ENCODE measurements around the gene ING1.
"Not testable (repeated sequence)": the region's sequence is repeated elsewhere in the genome, so short reads cannot be mapped to it uniquely, and the experiment has no call there.

The ING1 gene, protein sequence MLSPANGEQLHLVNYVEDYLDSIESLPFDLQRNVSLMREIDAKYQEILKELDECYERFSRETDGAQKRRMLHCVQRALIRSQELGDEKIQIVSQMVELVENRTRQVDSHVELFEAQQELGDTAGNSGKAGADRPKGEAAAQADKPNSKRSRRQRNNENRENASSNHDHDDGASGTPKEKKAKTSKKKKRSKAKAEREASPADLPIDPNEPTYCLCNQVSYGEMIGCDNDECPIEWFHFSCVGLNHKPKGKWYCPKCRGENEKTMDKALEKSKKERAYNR

GRCh38 chr13:110713642-110713952 lies at the start of gene ING1:
ING1 (plus strand) TSS chr13:110713700; CDS start chr13:110714150, 450 bp downstream.
- DNase-seq (ENCODE audit: low read depth in 2 of 2) = no peak

- DNase-seq (ENCODE audit: low read depth in 2 of 2) = no peak
Measured at GRCh38 chr13:110664041-110664440, 49.5 kb upstream of the ING1 start.

- DNase-seq (ENCODE audit: low read depth in 2 of 2) = no peak
Measured at GRCh38 chr13:110664673-110665072, 48.8 kb upstream of the ING1 start.

GRCh38 chr13:110665491-110666254 lies 47.8 kb upstream of the ING1 start:
- no peak for DNase-seq (ENCODE audit: low read depth in 2 of 2)

DNA sequence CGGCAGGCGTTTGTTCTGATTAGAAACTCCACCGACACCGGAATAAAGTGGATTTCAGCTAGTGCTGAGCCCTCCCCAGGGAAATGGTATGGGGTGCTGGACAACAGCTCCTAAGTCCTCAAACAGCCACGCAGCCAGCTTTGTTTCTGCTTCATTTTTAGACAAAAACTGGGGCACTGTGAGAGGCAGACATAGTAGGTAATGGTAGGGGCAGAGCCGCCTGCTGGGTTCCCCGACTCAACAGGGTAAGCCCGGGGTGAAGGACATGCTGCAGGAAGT lies 47.3 kb upstream of the ING1 start:
- no peak for DNase-seq (ENCODE audit: low read depth in 2 of 2)

DNA sequence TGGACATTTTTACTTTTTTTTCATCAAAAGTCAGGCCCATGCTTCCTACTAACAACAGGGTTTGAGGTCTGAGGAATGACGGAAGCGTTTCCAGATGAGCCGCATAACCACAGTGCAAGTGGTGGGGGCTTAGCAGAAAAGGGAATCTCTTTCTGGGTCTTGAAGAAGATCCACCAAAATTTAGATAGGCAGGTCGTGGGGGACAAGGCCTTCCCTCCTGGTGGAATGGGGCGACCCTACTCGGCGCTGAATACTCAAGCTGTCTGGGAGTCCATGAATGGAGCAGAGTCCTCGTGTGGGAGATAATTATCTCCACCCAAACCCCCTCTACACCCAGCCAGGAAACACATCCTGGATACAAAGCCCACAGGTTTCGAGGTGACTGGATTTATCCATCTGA lies 44.5 kb upstream of the ING1 start:
- DNase-seq (ENCODE audit: low read depth in 2 of 2) = no peak

DNA sequence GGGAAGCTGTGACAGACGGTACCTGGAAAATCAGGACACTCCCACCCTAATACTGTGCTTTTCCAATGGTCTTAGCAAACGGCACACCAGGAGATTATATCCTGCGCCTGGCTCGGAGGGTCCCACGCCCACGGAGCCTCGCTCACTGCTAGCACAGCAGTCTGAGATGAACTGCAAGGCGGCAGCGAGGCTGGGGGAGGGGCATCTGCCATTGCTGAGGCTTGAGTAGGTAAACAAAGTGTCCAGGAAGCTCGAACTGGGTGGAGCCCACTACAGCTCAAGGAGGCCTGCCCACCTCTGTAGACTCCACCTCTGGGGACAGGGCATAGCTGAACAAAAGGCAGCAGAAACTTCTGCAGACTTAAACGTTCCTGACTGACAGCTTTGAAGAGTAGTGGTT lies 43.7 kb upstream of the ING1 start:
- DNase-seq (ENCODE audit: low read depth in 2 of 2) = not testable (repeated sequence)

DNA sequence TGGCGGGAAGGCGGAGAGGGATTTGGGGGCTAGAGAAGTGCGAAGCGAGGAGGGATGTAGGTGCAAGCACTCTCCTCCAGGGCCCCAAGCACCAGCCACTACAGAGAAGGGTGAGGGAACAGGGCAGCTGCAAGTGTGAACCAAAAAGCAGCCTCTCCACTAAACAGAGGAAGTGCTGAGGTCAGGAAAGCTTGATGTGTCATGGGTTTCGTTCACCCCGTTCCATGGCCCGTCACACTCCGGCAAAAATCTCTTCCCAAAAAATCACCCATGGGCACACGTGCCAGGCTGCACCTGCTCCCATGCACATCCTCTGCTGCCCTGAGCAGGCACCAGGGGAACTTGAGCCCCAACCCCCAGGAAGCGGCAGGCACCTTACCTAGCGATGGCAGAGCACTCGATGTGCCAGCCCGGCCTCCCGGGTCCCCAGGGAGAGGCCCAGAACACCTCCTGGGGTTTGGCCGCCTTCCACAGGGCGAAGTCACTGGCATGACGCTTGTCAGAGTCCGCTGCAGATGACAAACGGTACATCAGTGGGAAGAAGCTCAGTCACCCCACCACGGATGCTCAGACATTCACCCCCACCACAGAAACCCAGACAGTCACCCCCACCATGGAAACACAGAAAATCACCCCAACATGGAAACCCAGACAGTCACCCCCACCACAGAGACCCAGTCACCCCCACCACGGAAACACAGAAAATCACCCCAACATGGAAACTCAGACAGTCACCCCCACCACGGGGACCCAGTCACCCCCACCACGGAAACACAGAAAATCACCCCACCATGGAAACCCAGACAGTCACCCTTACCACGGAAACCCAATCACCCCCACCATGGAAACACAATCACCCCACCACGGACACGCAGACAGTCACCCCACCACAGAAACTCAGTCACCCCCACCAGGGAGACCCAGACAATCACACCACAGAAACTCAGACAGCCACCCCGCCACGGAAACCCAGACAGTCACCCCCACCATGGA lies 36.6 kb upstream of the ING1 start:
- DNase-seq (ENCODE audit: low read depth in 2 of 2) = no peak

GRCh38 chr13:110677731-110678545 lies 35.6 kb upstream of the ING1 start:
- no peak for DNase-seq (ENCODE audit: low read depth in 2 of 2)

- DNase-seq (ENCODE audit: low read depth in 2 of 2) = no peak
Measured at GRCh38 chr13:110680852-110681251, 32.6 kb upstream of the ING1 start.

- no peak for DNase-seq (ENCODE audit: low read depth in 2 of 2)
Measured at GRCh38 chr13:110681868-110682550, 31.5 kb upstream of the ING1 start.

DNA sequence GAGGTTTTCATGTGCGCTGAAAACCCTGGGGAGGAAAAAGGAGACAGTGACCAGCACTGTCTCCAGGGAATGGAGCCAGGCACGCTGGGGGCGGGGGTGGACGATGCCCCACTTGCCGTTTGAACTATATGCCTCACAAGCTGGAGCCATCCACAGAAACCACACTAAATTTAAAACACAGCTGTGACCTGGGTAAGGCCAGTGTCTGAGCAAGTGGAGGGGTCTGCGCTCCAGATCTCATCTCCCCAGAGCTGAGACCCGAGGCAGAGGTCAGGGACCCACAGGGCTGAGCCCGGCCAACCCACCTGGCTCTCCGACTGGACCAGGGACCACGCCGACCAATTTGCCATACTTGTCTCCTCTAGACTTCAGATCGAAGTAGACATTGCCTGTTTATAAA lies 30.8 kb upstream of the ING1 start:
- no peak for DNase-seq (ENCODE audit: low read depth in 2 of 2)

DNA sequence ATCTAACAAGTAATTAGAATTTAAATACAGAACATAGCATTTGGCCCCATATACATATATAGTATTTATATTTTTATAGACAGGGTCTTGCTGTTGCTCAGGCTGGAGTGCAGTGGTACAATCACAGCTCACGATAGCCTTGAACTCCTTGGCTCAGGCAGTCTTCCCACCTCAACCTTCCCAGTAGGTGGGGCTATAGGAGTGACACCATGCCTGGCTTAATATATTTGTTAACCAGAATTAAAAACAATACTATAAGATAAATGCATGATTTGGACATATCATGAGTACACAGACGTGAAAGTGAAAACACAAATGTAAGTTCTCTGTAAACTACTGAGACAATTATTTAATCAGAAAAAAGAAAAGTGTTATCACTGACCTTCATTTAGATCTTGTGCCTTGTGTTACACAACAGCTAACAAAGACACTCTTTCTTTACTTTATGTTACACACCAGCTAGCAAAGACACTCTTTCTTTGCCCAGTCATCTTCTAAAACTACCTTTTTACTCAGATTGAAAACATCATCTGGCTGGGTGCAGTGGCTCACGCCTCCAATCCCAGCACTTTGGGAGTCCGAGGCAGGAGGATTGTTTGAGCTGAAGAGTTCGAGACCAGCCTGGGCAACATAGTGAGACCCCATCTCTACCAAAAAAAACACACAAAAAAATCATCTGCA lies 30.2 kb upstream of the ING1 start:
- no peak for DNase-seq (ENCODE audit: low read depth in 2 of 2)

GRCh38 chr13:110683921-110684320 lies 29.6 kb upstream of the ING1 start:
- DNase-seq (ENCODE audit: low read depth in 2 of 2) = no peak

DNA sequence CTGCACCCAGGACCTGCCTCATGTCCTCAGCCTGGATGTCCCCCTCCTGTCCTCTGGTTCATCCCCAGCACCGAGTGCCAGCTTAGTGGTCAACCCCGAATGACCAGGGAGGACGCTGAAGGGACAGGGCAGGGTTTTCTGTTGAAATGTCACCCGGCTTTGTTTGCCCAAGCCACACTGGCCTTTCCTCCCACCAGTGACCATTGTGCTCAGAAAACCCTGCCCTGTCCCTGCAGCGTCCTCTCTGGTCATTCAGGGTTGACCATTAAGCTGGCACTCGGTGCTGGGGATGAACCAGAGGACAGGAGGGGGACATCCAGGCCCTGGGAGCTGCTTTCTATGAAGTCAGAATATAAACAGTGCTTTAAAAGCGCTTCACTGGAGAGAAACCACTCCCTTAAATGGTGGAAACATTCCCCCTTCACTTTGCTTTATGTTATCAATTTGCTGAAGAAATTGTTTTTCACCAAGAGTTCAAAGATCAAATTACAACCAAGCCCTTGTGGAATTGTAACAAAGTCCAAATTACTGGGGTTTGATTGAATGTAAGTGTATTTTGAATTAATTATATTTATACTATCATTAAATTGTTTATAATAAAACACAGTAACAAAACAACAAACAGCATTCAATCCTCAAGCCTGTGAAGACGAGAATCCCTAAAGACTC lies 29.0 kb upstream of the ING1 start:
- no peak for DNase-seq (ENCODE audit: low read depth in 2 of 2)

- no peak for DNase-seq (ENCODE audit: low read depth in 2 of 2)
Measured at GRCh38 chr13:110685305-110686020, 28.0 kb upstream of the ING1 start.

DNA sequence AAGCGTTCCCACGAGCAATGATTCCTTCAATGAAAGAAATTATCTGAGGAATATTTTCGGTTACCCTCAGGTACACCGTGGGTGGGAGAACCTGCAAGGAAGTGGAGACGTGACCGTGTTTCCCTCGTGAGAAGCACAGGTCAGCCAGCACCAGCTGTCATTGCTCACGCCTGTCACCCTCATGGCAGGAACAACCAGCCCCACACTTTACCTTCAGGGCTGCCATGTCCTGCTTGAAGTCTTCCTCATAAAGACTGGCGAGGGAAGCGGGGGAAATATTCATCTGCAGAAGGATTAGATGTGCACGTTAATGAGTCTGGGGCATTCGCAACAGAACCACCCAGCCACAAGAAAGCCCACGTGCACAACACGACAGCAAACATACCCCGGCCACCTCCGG lies 25.8 kb upstream of the ING1 start:
- no peak for DNase-seq (ENCODE audit: low read depth in 2 of 2)

- DNase-seq (ENCODE audit: low read depth in 2 of 2) = no peak
Measured at GRCh38 chr13:110689041-110689440, 24.5 kb upstream of the ING1 start.

DNA sequence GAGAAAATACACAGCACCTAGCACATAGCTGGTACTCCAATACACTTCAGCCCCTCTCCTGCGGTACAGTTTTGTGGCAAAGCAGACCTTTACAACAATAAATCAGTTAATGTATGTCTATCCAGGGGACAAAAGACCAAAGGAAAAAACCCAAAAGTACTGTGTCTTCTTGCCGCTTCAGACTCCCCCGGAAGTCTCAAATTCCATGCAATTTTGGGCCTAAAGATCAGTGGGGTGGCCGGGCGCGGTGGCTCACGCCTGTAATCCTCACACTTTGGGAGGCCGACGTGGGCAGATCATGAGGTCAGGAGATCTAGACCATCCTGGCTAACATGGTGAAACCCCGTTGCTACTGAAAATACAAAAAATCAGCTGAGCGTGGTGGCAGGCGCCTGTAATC lies 23.8 kb upstream of the ING1 start:
- no peak for DNase-seq (ENCODE audit: low read depth in 2 of 2)

Data from fibroblast of skin of left biceps (primary cell).